ENCODE results near the gene SLC2A8.

Gene SLC2A8

DNA sequence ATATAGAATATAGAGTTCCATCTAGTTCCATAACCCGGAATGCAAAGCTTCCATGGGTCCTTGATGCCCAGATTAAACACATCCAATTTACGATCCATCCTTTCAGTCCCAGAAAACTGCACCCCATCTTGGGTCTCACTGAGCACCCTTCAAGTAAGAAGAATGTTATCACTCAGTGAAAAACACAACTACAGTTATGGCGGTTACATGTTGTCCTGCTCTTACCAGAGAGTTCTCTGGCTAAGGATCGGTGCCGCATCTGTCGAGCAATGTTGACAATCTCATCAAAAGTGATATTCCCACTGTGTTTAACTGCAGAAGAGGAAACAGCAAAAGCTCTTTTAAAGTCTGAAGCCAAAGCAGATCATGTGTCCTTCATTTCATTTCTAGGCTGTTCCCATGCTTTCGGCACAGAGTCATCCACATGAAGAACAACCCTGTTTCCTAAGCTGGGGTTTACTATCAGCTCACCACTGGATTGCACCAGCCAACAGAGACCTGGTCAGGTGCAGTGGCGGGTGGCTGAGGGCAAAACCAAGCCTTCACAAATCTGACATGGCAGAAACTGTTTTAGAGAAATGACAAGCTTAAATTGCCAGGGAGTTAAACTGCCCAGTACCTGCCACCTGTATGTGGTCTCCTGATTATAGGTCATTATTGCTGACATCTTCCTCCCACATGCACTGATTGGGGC, 51.3 kb downstream of the SLC2A8 start:
- DNase-seq (ENCODE audit: low read depth, low spot score): no peak
- ChIA-PET POLR2A (no interaction called here), CTCF (interaction anchor here (0.7 to 1.7 kb wide), 3 partner anchors 12 to 243 kb away, joined by 3 to 4 read pairs (median 3); no protein-coding TSS in a partner anchor)
- peak overlapping the region; percentile 98 for H3K4me3 ChIP-seq (ENCODE audit: low read depth, low read length)
- TF ChIP-seq, protein P1, sequence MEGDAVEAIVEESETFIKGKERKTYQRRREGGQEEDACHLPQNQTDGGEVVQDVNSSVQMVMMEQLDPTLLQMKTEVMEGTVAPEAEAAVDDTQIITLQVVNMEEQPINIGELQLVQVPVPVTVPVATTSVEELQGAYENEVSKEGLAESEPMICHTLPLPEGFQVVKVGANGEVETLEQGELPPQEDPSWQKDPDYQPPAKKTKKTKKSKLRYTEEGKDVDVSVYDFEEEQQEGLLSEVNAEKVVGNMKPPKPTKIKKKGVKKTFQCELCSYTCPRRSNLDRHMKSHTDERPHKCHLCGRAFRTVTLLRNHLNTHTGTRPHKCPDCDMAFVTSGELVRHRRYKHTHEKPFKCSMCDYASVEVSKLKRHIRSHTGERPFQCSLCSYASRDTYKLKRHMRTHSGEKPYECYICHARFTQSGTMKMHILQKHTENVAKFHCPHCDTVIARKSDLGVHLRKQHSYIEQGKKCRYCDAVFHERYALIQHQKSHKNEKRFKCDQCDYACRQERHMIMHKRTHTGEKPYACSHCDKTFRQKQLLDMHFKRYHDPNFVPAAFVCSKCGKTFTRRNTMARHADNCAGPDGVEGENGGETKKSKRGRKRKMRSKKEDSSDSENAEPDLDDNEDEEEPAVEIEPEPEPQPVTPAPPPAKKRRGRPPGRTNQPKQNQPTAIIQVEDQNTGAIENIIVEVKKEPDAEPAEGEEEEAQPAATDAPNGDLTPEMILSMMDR (IDR thresholded peaks at IDR 0.05; ENCODE audit: insufficient read depth, low read length, missing control alignments): no peak

DNA sequence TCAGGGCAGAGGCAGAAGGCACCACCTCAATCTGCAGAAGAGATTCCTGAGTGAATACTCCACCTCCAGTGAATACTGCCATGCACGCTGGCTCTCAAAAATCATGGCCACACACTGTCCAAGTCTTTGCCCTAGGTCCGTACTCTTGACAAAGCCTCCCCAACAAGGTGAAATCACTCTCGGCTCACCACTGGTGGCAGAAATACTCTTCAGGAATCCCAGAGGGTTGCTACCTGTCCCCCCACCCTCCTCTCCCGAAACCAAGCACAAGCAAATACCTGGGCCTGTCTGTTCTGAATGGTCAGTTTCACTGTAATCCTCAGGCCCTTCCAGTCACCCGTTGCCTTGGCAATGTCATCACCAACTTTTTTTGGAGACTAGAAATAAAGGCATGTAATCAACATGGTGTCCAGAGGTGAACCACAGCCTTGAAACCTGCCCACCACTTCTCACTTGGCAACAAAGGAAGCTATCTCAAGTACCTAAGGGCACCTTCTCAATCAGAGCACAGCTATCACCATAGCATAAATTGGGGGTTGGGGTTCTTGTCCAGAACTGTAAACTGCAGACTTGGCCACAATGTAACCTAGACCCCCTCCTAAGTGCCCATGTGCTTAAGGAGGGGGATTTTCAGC, 52.5 kb downstream of the SLC2A8 start:
- no peak for DNase-seq (ENCODE audit: low read depth, low spot score)
- TF ChIP-seq, protein P1 (IDR thresholded peaks at IDR 0.05; ENCODE audit: insufficient read depth, low read length, missing control alignments): no peak
- H3K4me3 ChIP-seq (ENCODE audit: low read depth, low read length): peak overlapping the region; percentile 98
- CTCF ChIA-PET: interaction anchor here (0.8 to 1.8 kb wide), 6 partner anchors 10 to 511 kb away, joined by 3 to 6 read pairs (median 4); no protein-coding TSS in a partner anchor
- POLR2A ChIA-PET: interaction anchor here (0.7 to 1.4 kb wide), 4 partner anchors 9 to 153 kb away, joined by 4 to 5 read pairs (median 4); partner anchors contain the start of gene ZNF79

DNA sequence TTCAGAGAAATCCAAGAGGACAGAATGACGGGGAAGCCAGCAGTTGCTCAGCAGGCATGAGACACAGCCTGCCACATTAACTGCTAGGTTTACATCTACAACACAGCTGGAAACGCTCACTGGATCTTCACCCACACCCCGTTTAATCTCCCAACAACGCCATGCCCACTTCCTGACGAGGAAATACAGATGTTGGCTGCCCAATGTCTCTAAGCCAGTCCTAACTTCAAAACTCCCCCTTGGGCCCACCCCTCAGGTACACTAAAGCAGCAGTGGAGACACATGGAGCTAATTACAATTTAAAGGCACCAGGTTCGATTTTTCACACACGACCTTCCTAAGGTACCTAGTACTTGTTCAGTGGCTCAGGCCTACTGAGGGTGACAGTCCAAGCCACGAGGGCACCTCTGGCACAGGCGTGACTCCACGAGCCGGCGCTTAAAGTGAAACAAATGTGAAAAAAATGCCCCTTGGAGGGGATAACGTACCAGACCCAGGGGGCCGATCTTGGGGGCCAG, 53.3 kb downstream of the SLC2A8 start:
- TF ChIP-seq, protein P1 (IDR thresholded peaks at IDR 0.05; ENCODE audit: insufficient read depth, low read length, missing control alignments): no peak
- ChIA-PET POLR2A (interaction anchor here (0.7 to 1.6 kb wide), 12 partner anchors 10 to 235 kb away, joined by 3 to 14 read pairs (median 4); partner anchors contain the start of genes SLC2A8 and ZNF79), CTCF (interaction anchor here (0.9 to 1.8 kb wide), 6 partner anchors 11 to 508 kb away, joined by 3 to 6 read pairs (median 4); no protein-coding TSS in a partner anchor)
- DNase-seq (ENCODE audit: low read depth, low spot score): no peak
- H3K4me3 ChIP-seq (ENCODE audit: low read depth, low read length): peak overlapping the region; percentile 98

DNA sequence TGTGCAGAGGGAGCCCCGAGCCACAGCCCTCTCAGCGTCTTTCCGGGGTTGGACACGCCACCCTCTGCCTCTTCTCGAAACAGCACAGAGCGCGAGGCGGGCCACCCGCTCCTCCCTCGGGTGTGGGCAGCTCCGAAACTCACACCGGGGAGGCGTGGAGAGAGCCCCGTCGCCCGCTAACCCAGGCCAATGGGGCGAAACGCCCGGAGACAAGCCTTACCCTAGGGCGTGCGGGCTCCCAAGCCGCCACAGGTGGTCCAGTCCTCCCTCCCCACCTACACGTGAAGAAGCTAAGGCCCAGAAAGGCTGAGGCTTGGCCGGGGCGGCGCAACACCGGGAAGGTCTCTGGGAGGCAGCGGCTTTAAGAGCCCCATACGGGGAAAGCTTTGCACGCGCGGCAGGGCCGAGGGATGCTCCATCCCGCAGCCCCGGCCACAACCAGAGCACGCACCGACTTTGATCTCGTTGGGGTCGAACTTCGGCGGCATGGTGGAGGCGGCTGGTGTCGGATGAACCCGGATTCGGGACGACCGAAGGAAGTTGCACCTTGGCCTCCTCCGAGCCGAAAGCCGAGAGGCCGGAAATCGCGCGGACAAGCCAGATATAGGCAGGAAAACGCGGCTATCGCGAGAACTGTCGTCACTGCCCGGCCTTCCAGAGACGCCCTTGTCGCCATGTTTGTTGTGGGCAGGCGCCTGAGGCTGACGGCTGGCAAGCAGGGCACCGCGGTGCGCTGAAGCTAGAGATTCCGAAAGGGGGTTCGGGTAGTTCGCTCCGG, 54.0 kb downstream of the SLC2A8 start, which contains the start of the genes LRSAM1 and RPL12:
LRSAM1 (plus strand) TSS at position 681 of the 778 bp plus-strand sequence. CDS start 3,018 bp downstream, outside the sequence.
RPL12 (minus strand) TSS at position 577 of the 778 bp plus-strand sequence; CDS start at position 488, 89 bp downstream.
- ChIA-PET CTCF (interaction anchor here (1.4 to 1.8 kb wide), 4 partner anchors 134 to 509 kb away, joined by 3 to 6 read pairs (median 5); no protein-coding TSS in a partner anchor), POLR2A (interaction anchor here (0.5 to 2.0 kb wide), 27 partner anchors 10 to 335 kb away, joined by 3 to 19 read pairs (median 4); partner anchors contain the start of genes CDK9, SLC2A8 and ZNF79)
- TF ChIP-seq, protein P1 (IDR thresholded peaks at IDR 0.05; ENCODE audit: insufficient read depth, low read length, missing control alignments): no peak
- H3K4me3 ChIP-seq (ENCODE audit: low read depth, low read length): peak within 1 kb of the TSS; percentile 98
- peak; percentile 60 for DNase-seq (ENCODE audit: low read depth, low spot score)

DNA sequence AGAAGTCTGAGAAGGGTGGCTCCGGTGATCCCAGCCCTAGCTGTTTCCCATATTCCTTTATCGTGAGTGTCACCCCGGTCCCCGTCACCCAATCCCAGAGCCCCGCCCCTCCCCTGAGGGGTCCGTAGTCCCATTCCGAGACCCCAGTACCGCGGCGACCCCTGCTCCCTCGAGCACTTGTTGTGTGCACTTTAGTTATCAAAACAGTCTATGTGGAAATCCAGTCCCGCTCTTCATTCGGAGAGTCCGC, 54.6 kb downstream of the SLC2A8 start:
- no peak for DNase-seq (ENCODE audit: low read depth, low spot score)
- ChIA-PET POLR2A (interaction anchor here (0.5 to 2.0 kb wide), 21 partner anchors 10 to 334 kb away, joined by 3 to 19 read pairs (median 4); partner anchors contain the start of genes CDK9, SLC2A8 and ZNF79), CTCF (interaction anchor here (1.4 kb wide), 1 partner anchor 139 kb away, joined by 3 read pairs; no protein-coding TSS in a partner anchor)
- peak overlapping the region; percentile 98 for H3K4me3 ChIP-seq (ENCODE audit: low read depth, low read length)
- TF ChIP-seq, protein P1 (IDR thresholded peaks at IDR 0.05; ENCODE audit: insufficient read depth, low read length, missing control alignments): no peak
